Measurements from ENCODE around the gene RORC.

The RORC gene

GRCh38 chr1:151829352-151830046 is 2.1 kb downstream of the RORC start:
- TF ChIP-seq CTCF (IDR thresholded peaks at IDR 0.05; ENCODE audit: control insufficient read depth, extremely low read depth, insufficient read depth): no peak
- H3K4me3 ChIP-seq (ENCODE audit: low read depth, low read length): no peak overlapping the region
- no peak for DNase-seq (ENCODE audit: low read depth)

DNA sequence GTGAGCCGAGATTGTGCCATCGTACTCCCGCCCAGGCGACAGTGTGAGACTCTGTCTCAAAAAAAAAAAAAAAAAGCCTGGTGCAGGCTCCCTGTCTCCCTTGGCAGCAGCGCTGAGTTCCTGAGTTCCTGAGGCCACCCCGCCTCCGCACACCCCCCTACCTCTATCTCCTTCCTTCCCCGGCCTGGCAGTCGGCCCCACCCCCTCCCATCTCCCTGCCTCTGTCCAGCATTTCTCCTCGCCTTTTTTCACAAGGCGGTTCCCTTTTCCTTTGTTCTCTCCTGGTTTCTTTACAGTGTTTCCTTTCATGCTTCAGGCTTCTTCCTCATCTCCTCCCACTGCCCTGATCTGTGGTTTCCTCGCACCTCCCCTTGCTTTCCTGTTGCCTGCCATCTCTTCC is 2.7 kb downstream of the RORC start:
- DNase-seq (ENCODE audit: low read depth): no peak
- H3K4me3 ChIP-seq (ENCODE audit: low read depth, low read length): no peak overlapping the region
- TF ChIP-seq CTCF (IDR thresholded peaks at IDR 0.05; ENCODE audit: control insufficient read depth, extremely low read depth, insufficient read depth): no peak

- TF ChIP-seq CTCF (IDR thresholded peaks at IDR 0.05; ENCODE audit: control insufficient read depth, extremely low read depth, insufficient read depth): no peak
- DNase-seq (ENCODE audit: low read depth): no peak
- H3K4me3 ChIP-seq (ENCODE audit: low read depth, low read length): no peak overlapping the region
These were observed 3.7 kb downstream of the RORC start for GRCh38 chr1:151827853-151828252.

DNA sequence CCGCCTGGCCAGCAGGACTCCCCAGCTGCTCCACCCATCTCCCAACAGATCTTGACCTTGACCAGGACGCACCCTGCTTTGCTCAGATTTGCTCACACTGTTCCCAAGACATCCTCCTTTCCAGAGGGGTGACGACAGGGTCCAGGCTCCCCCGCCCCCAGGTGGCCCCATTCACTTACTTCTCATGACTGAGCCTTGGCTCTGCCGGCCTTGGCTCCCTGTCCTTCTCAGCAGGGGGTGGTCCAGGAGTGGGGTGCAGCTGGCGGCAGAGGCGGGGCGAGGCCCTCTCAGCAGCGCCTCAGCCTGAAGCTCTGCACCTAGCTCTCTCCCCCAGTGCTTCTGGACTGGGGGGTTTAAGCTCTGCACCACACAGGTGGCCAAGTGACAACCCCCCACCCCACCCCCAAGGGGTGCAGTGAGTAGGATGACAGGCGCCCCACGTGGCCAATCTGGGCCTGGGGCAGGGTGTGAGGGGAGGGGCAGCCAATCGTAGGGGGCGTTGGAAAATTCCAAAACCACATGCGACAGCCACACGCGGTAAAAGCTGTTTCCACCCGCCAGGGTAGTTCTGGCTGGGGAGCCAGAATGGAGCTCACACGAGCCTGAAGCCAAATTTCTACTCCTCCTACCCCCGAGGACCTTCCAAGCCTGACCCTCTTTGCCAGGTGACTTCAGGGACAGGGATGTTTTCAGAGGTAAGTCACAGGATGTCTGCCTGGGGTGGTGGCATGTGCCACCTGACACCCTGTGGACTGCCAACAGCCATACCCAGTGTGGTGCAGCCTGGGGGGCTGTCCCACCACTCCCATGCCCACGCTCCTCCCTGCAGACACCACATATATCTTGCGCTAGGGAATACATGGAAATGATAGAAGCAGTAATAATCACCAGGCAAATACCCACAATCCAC is 5.6 kb downstream of the RORC start:
- no peak for DNase-seq (ENCODE audit: low read depth)
- no peak for TF ChIP-seq CTCF (IDR thresholded peaks at IDR 0.05; ENCODE audit: control insufficient read depth, extremely low read depth, insufficient read depth)
- H3K4me3 ChIP-seq (ENCODE audit: low read depth, low read length): no peak overlapping the region

DNA sequence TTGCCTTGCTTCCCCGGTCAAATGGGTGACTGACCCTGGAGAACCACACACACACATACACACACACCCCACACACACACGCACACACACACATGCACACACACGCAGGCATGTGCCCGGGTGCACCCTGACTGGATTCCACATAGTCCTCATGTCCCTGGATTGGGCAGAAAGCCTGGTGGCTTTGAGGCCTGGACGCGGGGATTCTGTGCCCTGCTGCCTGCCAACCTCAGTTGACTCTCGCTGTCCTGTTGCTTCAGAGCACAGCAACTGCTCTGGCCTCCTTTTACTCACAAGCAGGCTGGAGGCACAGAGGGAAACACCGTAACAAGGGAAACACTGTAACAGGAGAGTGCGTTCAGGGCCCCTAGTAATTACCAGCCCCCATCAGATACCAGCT is 6.4 kb downstream of the RORC start:
- DNase-seq (ENCODE audit: low read depth): no peak
- no peak overlapping the region for H3K4me3 ChIP-seq (ENCODE audit: low read depth, low read length)
- no peak for TF ChIP-seq CTCF (IDR thresholded peaks at IDR 0.05; ENCODE audit: control insufficient read depth, extremely low read depth, insufficient read depth)

DNA sequence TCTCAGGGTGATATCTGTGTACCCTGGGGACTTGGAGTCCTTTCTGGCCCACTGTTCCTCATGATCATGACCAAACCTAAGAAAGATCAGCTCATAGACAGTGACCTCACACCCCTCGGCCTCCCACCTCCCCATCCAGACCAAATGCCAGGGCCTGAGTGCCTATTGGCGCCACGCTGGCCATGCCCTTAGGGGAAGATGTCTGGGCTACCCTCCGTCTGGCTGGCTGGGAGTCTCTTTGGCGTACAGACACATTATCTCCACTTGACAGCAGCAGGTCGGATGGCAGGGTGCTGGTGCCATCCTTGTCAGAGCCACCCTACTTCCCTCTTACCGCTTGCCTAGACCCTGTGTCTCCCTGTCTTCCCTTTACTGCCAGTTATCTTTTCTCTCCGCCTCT is 8.4 kb downstream of the RORC start:
- DNase-seq (ENCODE audit: low read depth): no peak
- no peak overlapping the region for H3K4me3 ChIP-seq (ENCODE audit: low read depth, low read length)
- TF ChIP-seq CTCF (IDR thresholded peaks at IDR 0.05; ENCODE audit: control insufficient read depth, extremely low read depth, insufficient read depth): no peak
